ENCODE data around the gene GABRB1.

DNA sequence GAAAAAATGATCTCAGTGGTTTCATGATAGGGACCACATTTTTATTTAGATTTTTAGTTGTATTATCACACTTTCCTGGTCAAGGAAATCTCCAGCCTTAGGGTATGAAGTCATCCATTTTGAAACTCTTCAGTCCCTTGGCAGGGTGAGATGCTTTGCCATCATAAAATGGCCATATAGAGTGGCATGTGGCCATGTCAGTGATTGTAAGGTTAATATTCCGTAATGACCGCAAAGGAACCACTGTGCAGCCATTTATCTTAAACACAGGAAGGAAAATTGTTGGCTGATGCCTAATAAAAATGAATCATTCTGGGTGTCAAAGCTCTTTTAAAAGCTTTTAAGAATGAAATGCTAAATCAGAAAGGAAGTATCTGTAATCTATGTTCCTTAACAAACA lies 396.6 kb downstream of the GABRB1 start:
- TF ChIP-seq, protein P1, sequence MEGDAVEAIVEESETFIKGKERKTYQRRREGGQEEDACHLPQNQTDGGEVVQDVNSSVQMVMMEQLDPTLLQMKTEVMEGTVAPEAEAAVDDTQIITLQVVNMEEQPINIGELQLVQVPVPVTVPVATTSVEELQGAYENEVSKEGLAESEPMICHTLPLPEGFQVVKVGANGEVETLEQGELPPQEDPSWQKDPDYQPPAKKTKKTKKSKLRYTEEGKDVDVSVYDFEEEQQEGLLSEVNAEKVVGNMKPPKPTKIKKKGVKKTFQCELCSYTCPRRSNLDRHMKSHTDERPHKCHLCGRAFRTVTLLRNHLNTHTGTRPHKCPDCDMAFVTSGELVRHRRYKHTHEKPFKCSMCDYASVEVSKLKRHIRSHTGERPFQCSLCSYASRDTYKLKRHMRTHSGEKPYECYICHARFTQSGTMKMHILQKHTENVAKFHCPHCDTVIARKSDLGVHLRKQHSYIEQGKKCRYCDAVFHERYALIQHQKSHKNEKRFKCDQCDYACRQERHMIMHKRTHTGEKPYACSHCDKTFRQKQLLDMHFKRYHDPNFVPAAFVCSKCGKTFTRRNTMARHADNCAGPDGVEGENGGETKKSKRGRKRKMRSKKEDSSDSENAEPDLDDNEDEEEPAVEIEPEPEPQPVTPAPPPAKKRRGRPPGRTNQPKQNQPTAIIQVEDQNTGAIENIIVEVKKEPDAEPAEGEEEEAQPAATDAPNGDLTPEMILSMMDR (IDR thresholded peaks at IDR 0.05 in 2 of 3, conservative IDR thresholded peaks at IDR 0.05 in 1 of 3; ENCODE audit: borderline replicate concordance in 1 of 3, insufficient read depth in 1 of 3, low read depth in 2 of 3, low read length in 2 of 3), result no peak
- no peak for TF ChIP-seq SRF (IDR thresholded peaks at IDR 0.05; ENCODE audit: low read depth)
- no peak for TF ChIP-seq ZFX (IDR thresholded peaks at IDR 0.05)
- no peak for TF ChIP-seq RAD21 (IDR thresholded peaks at IDR 0.05; ENCODE audit: low read depth)
- TF ChIP-seq FOSL1 (IDR thresholded peaks at IDR 0.05; ENCODE audit: low read depth), result no peak
- TF ChIP-seq POLR2A (IDR thresholded peaks at IDR 0.05; ENCODE audit: borderline replicate concordance, extremely low read depth, insufficient read depth, insufficient read length), result no peak

Data from HCT116 (cell line).